Pancreas (tissue), 10 donors: ENCODE results near the gene LTBP1. TPM values are rescaled to one million over a fixed set of nuclear protein-coding genes. Genes with fewer than 3 reads are reported as not detected.

Source experiments
- ATAC-seq, 4 donors: fragments of 200-7000 bp; cut with Tn5 transposase; one replicate each; pipeline versions ENCODE4 v1.8.0 to v1.9.1; 2020; ENCODE audit warnings: mild to moderate bottlenecking in 4 of 4, moderate library complexity in 4 of 4
- DNase-seq, 6 donors: peaks; one replicate each; pipeline ENCODE4 v3.0.0-alpha.2; 2020
- FAIRE-seq: peaks from 2 replicates; lab custom pipeline; 2012; peaks lifted over from hg19 to GRCh38; lab: Jason Lieb, UNC
- H3K27ac ChIP-seq, 4 donors: fragments of 200-600 bp; sonication (generic); 1 replicate in 3 of 4; 2 replicates in 1 of 4; pipeline versions ENCODE4 v1.5.0 to v1.8.0; 2020
- H3K27me3 ChIP-seq, 4 donors: fragments of 200-600 bp; one replicate each; pipeline ENCODE4 v1.8.0; 2021
- H3K36me3 ChIP-seq, 3 donors: fragments of 200-600 bp; sonication (generic) in 1 of 3; one replicate each; pipeline versions ENCODE4 v1.5.0 to v1.8.0; 2020 to 2021
- H3K4me1 ChIP-seq, 3 donors: fragments of 200-600 bp; one replicate each; pipeline ENCODE4 v1.8.0; 2021
- H3K4me3 ChIP-seq, 4 donors: fragments of 200-600 bp; sonication (generic) in 2 of 4; one replicate each; pipeline versions ENCODE4 v1.5.0 to v1.8.0; 2020 to 2021
- H3K9me3 ChIP-seq, 4 donors: fragments of 200-600 bp; one replicate each; pipeline ENCODE4 v1.8.0; 2021
- WGBS, 2 donors: extraction: QIAGEN DNeasy Blood & Tissue Kit; methylation state at CpG; one replicate each; pipeline ENCODE4 v1.1.7; 2013; 5-methylcytosine and 5-hydroxymethylcytosine counted together
- intact Hi-C, 3 donors: fragments of 100-400 bp; cut with DNase I; formaldehyde crosslinking; loops; one replicate each; pipeline versions ENCODE4 v1.11.1 to v1.14.2; 2022
- polyA plus RNA-seq, 2 donors: library from polyadenylated mRNA; stranded (reverse); fragments of 200-250 nt; gene quantifications; one replicate each; pipeline ENCODE4 v1.2.3, GENCODE V29; 2013
- total RNA-seq, 6 donors: library from RNA; stranded (reverse); fragmentation: NEBNext Ultra II Directional in 4 of 6; extraction: Animal tissue kit (Norgen Biotek cat#: 25700) in 4 of 6; gene quantifications; one replicate each; pipeline versions ENCODE4 v1.2.1 to v1.2.4, GENCODE V29; 2021 to 2023
- TF ChIP-seq, protein P1 (sequence below), 4 donors: fragments of 200-600 bp; sonication (generic) in 3 of 4; IDR thresholded peaks; one replicate each; pipeline versions ENCODE4 v1.5.0 to v1.8.0; 2021; ENCODE audit warnings: antibody characterized with exemption in 4 of 4
- donor health status: healthy with polysubstance abuse.
- donor health status: DM: no; HTN: no; CAD: no; lungs with moderate emphysema.
- donor health status: DM: no; HTN: no; CAD: no.
- donor health status: control.
- donor health status: control.
- donor health status: Bipolar disorder and iron deficiency.
- donor health status: DM: yes; HTN: yes; CAD: no.
- donor health status: DM: no; HTN: no; CAD: no.
- donor health status: DM: no; HTN: no; CAD: no.
- donor health status: DM: yes; HTN: yes; CAD: no.

The LTBP1 gene
- total and polyA plus RNA-seq, 8 donors = 0.83 to 21.2 (median 2.6) TPM

- no peaks in the 10 kb centered on the region for H3K9me3 ChIP-seq
- intact Hi-C loops = no loop called here
- no peak for ATAC-seq
- FAIRE-seq = no peak
- TF ChIP-seq, protein P1, sequence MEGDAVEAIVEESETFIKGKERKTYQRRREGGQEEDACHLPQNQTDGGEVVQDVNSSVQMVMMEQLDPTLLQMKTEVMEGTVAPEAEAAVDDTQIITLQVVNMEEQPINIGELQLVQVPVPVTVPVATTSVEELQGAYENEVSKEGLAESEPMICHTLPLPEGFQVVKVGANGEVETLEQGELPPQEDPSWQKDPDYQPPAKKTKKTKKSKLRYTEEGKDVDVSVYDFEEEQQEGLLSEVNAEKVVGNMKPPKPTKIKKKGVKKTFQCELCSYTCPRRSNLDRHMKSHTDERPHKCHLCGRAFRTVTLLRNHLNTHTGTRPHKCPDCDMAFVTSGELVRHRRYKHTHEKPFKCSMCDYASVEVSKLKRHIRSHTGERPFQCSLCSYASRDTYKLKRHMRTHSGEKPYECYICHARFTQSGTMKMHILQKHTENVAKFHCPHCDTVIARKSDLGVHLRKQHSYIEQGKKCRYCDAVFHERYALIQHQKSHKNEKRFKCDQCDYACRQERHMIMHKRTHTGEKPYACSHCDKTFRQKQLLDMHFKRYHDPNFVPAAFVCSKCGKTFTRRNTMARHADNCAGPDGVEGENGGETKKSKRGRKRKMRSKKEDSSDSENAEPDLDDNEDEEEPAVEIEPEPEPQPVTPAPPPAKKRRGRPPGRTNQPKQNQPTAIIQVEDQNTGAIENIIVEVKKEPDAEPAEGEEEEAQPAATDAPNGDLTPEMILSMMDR (IDR thresholded peaks at IDR 0.05) = no peak
- H3K36me3 ChIP-seq = no peaks in the 10 kb centered on the region
- no peaks in the 10 kb centered on the region for H3K27me3 ChIP-seq
- H3K27ac ChIP-seq = no peak overlapping the region
- no peaks in the 10 kb centered on the region for H3K4me1 ChIP-seq
- WGBS, 2 donors = 73 to 75% methylated on average over 2 of the region's 2 CpGs
- no peak for DNase-seq
- no peak overlapping the region for H3K4me3 ChIP-seq
Observed at GRCh38 chr2:33204945-33205344, 258.2 kb downstream of the LTBP1 start.

DNA sequence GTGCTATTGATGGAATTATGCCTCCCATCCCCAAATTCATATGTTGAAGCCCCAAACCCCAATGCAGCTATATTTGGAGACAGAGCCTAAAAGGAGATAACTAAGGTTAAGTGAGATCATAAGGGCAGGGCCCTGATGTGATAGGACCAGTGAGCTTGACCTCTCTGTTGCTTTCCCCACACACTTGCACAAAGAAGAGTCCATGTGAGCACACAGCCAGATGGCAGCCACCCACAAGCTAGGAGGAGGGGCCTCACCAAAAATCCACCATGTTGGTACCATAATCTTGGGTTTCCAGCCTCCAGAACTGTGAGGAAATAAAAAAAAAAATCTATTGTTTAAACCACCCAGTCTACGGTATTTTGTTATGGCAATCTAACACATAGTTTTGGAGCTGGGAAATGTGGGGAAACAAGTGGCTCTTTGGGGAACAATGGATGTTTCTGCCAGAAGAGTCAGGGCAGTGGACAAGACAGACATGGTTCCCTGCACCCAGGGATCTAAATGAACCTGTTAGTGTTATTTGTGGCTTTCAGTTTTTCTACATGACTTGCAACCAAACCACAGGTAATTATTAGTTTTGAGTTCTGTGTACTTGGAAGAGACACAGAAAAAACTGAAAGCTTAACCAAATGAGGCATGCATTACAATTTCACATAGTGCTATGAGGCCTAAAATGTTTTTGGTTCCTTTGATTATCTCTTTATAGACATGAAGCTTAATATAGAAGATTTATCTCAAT lies 259.1 kb downstream of the LTBP1 start:
- no peaks in the 10 kb centered on the region for H3K9me3 ChIP-seq
- no peaks in the 10 kb centered on the region for H3K27me3 ChIP-seq
- no peak overlapping the region for H3K27ac ChIP-seq
- FAIRE-seq (no peak), DNase-seq (no peak), ATAC-seq (no peak)
- TF ChIP-seq, protein P1 (IDR thresholded peaks at IDR 0.05) = no peak
- no peak overlapping the region for H3K4me3 ChIP-seq
- intact Hi-C loops = no loop called here
- H3K4me1 ChIP-seq = no peaks in the 10 kb centered on the region
- H3K36me3 ChIP-seq = no peaks in the 10 kb centered on the region
- 97 to 100% methylated on average over 1 of the region's 1 CpG for WGBS, 2 donors

GRCh38 chr2:33207151-33207740 lies 260.5 kb downstream of the LTBP1 start:
- no peak for ATAC-seq
- no peak overlapping the region for H3K27ac ChIP-seq
- H3K9me3 ChIP-seq = no peaks in the 10 kb centered on the region
- H3K4me1 ChIP-seq = no peaks in the 10 kb centered on the region
- no peaks in the 10 kb centered on the region for H3K36me3 ChIP-seq
- TF ChIP-seq, protein P1 (IDR thresholded peaks at IDR 0.05) = no peak
- FAIRE-seq = no peak
- H3K27me3 ChIP-seq = no peaks in the 10 kb centered on the region
- intact Hi-C loops = no loop called here
- no peak overlapping the region for H3K4me3 ChIP-seq
- 51 to 55% methylated on average over 4 of the region's 4 CpGs for WGBS, 2 donors
- no peak for DNase-seq

GRCh38 chr2:33208400-33208799 lies 261.6 kb downstream of the LTBP1 start:
- TF ChIP-seq, protein P1 (IDR thresholded peaks at IDR 0.05) = no peak
- H3K9me3 ChIP-seq = no peaks in the 10 kb centered on the region
- 87 to 90% methylated on average over 3 of the region's 3 CpGs for WGBS, 2 donors
- intact Hi-C loops = no loop called here
- FAIRE-seq = no peak
- H3K36me3 ChIP-seq = no peaks in the 10 kb centered on the region
- no peak overlapping the region for H3K27ac ChIP-seq
- DNase-seq = no peak
- no peak for ATAC-seq
- no peaks in the 10 kb centered on the region for H3K4me1 ChIP-seq
- no peaks in the 10 kb centered on the region for H3K27me3 ChIP-seq
- H3K4me3 ChIP-seq = no peak overlapping the region

DNA sequence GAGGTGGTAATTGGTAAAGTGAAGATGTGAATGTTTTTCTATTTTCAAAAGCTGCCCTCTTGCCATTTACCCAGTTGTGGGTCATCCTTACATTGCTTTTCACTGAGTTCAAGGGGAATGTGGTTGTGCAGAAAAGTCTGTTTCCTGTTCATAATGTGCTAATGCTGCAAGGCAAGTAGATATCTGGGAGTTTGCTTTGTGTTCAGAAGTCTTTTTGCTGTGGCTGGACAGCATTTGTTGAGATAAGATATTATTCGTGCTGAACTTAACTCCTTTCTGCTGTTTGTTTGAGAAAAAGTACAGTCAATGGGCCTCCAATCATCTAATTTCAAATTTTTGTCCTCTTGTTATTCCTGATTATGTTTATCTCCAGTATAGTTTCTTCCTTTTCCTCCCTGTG lies 263.2 kb downstream of the LTBP1 start:
- Histone ChIP-seq H3K27me3 (no peaks in the 10 kb centered on the region), H3K27ac (no peak overlapping the region), H3K9me3 (no peaks in the 10 kb centered on the region), H3K36me3 (no peaks in the 10 kb centered on the region), H3K4me1 (no peaks in the 10 kb centered on the region), H3K4me3 (no peak overlapping the region)
- intact Hi-C loops = no loop called here
- DNase-seq (no peak), FAIRE-seq (no peak), ATAC-seq (no peak)
- TF ChIP-seq, protein P1 (IDR thresholded peaks at IDR 0.05) = no peak
- 22 to 25% methylated on average over 1 of the region's 1 CpG for WGBS, 2 donors
